Pancreas (tissue), 10 donors: ENCODE results near the gene HERC5. TPM values are rescaled to one million over a fixed set of nuclear protein-coding genes. Genes with fewer than 3 reads are reported as not detected.
"Not testable (repeated sequence)": the region's sequence is repeated elsewhere in the genome, so short reads cannot be mapped to it uniquely, and the experiment has no call there.

Source experiments
- ATAC-seq, 4 donors: fragments of 200-7000 bp; cut with Tn5 transposase; one replicate each; pipeline versions ENCODE4 v1.8.0 to v1.9.1; 2020; ENCODE audit warnings: mild to moderate bottlenecking in 4 of 4, moderate library complexity in 4 of 4
- DNase-seq, 6 donors: peaks; one replicate each; pipeline ENCODE4 v3.0.0-alpha.2; 2020
- FAIRE-seq: peaks from 2 replicates; lab custom pipeline; 2012; peaks lifted over from hg19 to GRCh38; lab: Jason Lieb, UNC
- H3K27ac ChIP-seq, 4 donors: fragments of 200-600 bp; sonication (generic); 1 replicate in 3 of 4; 2 replicates in 1 of 4; pipeline versions ENCODE4 v1.5.0 to v1.8.0; 2020
- H3K27me3 ChIP-seq, 4 donors: fragments of 200-600 bp; one replicate each; pipeline ENCODE4 v1.8.0; 2021
- H3K36me3 ChIP-seq, 3 donors: fragments of 200-600 bp; sonication (generic) in 1 of 3; one replicate each; pipeline versions ENCODE4 v1.5.0 to v1.8.0; 2020 to 2021
- H3K4me1 ChIP-seq, 3 donors: fragments of 200-600 bp; one replicate each; pipeline ENCODE4 v1.8.0; 2021
- H3K4me3 ChIP-seq, 4 donors: fragments of 200-600 bp; sonication (generic) in 2 of 4; one replicate each; pipeline versions ENCODE4 v1.5.0 to v1.8.0; 2020 to 2021
- H3K9me3 ChIP-seq, 4 donors: fragments of 200-600 bp; one replicate each; pipeline ENCODE4 v1.8.0; 2021
- WGBS, 2 donors: extraction: QIAGEN DNeasy Blood & Tissue Kit; methylation state at CpG; one replicate each; pipeline ENCODE4 v1.1.7; 2013; 5-methylcytosine and 5-hydroxymethylcytosine counted together
- intact Hi-C, 3 donors: fragments of 100-400 bp; cut with DNase I; formaldehyde crosslinking; loops; one replicate each; pipeline versions ENCODE4 v1.11.1 to v1.14.2; 2022
- polyA plus RNA-seq, 2 donors: library from polyadenylated mRNA; stranded (reverse); fragments of 200-250 nt; gene quantifications; one replicate each; pipeline ENCODE4 v1.2.3, GENCODE V29; 2013
- total RNA-seq, 6 donors: library from RNA; stranded (reverse); fragmentation: NEBNext Ultra II Directional in 4 of 6; extraction: Animal tissue kit (Norgen Biotek cat#: 25700) in 4 of 6; gene quantifications; one replicate each; pipeline versions ENCODE4 v1.2.1 to v1.2.4, GENCODE V29; 2021 to 2023
- TF ChIP-seq, protein P1 (sequence below), 4 donors: fragments of 200-600 bp; sonication (generic) in 3 of 4; IDR thresholded peaks; one replicate each; pipeline versions ENCODE4 v1.5.0 to v1.8.0; 2021; ENCODE audit warnings: antibody characterized with exemption in 4 of 4
- donor health status: healthy with polysubstance abuse.
- donor health status: DM: no; HTN: no; CAD: no; lungs with moderate emphysema.
- donor health status: DM: no; HTN: no; CAD: no.
- donor health status: control.
- donor health status: control.
- donor health status: Bipolar disorder and iron deficiency.
- donor health status: DM: yes; HTN: yes; CAD: no.
- donor health status: DM: no; HTN: no; CAD: no.
- donor health status: DM: no; HTN: no; CAD: no.
- donor health status: DM: yes; HTN: yes; CAD: no.

HERC5 gene
- total and polyA plus RNA-seq, 8 donors, result 2.2 to 4.9 (median 3.5) TPM

DNA sequence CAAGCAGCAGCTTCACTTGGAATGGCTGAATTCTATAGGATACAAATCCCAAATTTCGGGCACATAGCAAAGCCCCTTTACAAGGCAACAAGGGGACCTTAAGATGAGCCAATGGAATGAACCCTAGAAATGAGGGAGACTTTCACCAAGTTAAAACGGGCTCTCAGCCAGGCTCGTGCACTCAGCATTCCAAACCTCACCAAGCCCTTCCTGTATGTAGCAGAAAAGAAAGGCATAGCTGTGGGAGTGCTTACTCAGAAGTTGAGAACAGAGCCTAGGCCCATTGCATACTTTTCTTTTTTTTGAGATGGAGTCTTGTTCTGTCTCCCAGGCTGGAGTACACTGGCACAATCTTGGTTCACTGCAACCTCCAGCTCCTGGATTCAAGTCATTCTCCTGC lies 10.8 kb upstream of the HERC5 start:
- Histone ChIP-seq H3K4me1 (no peaks in the 10 kb centered on the region), H3K4me3 (no peak overlapping the region), H3K27ac (no peak overlapping the region), H3K9me3 (no peaks in the 10 kb centered on the region), H3K27me3 (no peaks in the 10 kb centered on the region), H3K36me3 (no peaks in the 10 kb centered on the region)
- no peak for ATAC-seq
- TF ChIP-seq, protein P1, sequence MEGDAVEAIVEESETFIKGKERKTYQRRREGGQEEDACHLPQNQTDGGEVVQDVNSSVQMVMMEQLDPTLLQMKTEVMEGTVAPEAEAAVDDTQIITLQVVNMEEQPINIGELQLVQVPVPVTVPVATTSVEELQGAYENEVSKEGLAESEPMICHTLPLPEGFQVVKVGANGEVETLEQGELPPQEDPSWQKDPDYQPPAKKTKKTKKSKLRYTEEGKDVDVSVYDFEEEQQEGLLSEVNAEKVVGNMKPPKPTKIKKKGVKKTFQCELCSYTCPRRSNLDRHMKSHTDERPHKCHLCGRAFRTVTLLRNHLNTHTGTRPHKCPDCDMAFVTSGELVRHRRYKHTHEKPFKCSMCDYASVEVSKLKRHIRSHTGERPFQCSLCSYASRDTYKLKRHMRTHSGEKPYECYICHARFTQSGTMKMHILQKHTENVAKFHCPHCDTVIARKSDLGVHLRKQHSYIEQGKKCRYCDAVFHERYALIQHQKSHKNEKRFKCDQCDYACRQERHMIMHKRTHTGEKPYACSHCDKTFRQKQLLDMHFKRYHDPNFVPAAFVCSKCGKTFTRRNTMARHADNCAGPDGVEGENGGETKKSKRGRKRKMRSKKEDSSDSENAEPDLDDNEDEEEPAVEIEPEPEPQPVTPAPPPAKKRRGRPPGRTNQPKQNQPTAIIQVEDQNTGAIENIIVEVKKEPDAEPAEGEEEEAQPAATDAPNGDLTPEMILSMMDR (IDR thresholded peaks at IDR 0.05), result no peak
- intact Hi-C loops, result no loop called here
- no peak for DNase-seq
- FAIRE-seq, result no peak
- WGBS, 2 donors, result 81 to 82% methylated on average over 3 of the region's 3 CpGs

DNA sequence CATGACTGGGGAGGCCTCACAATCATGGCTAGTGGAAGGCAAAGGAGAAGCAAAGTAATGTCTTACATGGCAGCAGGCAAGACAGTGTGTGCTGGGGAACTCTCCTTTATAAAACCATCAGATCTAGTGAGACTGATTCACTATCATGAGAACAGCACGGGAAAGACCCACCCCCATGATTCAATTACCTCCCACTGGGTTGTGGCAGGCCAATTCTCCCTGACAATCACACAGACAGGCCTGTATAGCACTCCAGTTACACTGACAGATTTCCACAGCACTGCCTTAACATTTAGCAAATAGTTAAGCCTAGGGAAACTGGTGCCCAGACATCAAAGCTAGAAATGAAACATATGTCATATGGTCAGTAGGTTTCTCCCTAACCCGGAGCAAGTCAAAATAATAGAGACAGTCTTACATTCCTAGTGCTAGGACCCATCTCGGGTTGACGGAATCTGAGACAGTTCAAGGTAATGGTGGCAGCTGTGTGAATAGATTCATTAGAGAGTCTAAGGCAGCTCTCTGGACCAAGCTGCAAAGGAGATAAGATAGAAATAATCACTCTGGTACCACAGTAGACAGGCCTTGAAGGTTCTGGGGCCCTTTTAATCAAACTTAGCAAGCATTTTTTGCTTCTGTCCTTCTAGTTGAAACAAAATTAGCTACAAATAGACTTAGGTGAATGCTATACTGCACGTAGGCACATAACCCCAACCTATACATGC lies 9.4 kb upstream of the HERC5 start:
- intact Hi-C loops, result no loop called here
- no peaks in the 10 kb centered on the region for H3K4me1 ChIP-seq
- H3K4me3 ChIP-seq, result no peak overlapping the region
- DNase-seq (no peak), FAIRE-seq (no peak), ATAC-seq (no peak)
- no peak overlapping the region for H3K27ac ChIP-seq
- no peaks in the 10 kb centered on the region for H3K36me3 ChIP-seq
- 69 to 74% methylated on average over 5 of the region's 5 CpGs for WGBS, 2 donors
- TF ChIP-seq, protein P1 (IDR thresholded peaks at IDR 0.05), result no peak
- H3K9me3 ChIP-seq, result no peaks in the 10 kb centered on the region
- H3K27me3 ChIP-seq, result no peaks in the 10 kb centered on the region

DNA sequence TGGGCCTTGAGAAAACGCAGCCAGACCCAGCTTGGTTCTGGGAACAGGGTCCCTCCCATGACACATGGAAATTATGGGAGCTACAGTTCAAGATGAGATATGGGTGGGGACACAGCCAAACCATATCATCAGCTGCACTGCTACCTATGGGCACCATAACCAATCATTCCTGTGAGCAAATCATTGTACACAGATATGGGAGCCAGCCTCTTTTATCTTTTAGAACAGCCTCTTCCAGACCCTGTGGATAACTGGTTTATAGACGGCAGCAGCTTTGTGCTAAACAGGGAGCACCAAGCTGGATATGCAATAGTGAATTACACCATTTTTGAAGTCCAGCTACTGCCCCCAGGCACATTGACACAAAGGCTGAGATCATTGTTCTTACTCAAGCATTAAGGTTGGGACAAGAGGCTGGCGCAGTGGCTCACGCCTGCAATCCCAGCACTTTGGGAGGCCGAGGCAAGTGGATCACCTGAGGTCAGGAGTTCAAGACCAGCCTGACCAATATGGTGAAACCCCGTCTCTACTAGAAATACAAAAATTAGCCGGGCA lies 8.6 kb upstream of the HERC5 start:
- H3K36me3 ChIP-seq, H3K27me3 ChIP-seq, H3K4me1 ChIP-seq, H3K4me3 ChIP-seq, H3K9me3 ChIP-seq, H3K27ac ChIP-seq, FAIRE-seq, DNase-seq, intact Hi-C loops, ATAC-seq: not testable (repeated sequence)
- WGBS, 2 donors, result 94 to 96% methylated on average over 7 of the region's 7 CpGs

DNA sequence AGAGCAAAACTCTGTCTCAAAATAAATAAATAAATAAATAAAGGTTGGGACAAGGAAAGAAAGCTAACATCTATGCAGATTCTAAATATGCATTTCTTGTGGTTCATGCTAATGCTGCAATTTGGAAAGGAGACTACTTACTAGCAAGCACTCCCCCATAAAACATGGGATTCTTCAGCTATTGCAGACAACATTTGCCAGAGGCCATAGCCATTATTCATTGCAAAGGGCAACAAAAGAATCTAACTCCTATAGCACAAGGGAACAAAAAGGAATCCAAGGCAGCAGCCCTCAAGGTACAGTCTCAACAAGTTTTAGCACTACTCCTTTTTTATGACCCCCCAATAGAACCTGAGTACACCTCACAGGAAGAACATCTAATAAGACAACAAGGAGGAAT lies 8.0 kb upstream of the HERC5 start:
- no peak overlapping the region for H3K4me3 ChIP-seq
- H3K36me3 ChIP-seq, result no peaks in the 10 kb centered on the region
- H3K4me1 ChIP-seq, result no peaks in the 10 kb centered on the region
- DNase-seq, result no peak
- no peak for ATAC-seq
- no peaks in the 10 kb centered on the region for H3K27me3 ChIP-seq
- FAIRE-seq, result no peak
- H3K9me3 ChIP-seq, result no peaks in the 10 kb centered on the region
- TF ChIP-seq, protein P1 (IDR thresholded peaks at IDR 0.05), result no peak
- no peak overlapping the region for H3K27ac ChIP-seq
- intact Hi-C loops, result no loop called here

DNA sequence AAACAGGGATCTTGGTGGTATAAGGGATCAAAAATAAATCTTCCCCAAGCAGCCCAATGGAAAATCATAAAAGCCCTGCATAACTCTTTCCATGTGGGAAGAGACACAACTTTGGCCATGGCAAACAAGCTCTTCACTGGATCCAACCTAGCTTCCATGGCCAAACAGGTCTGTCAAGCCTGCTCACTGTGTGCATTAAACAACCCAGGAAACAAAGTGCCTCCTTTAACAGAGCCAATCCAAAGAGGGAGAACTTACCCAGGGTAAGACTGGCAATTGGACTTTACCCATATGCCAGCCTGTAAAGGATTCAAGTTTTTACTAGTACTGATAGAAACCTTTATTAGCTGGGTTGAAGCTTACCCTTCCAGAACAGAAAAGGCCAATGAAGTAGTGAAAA lies 7.6 kb upstream of the HERC5 start:
- FAIRE-seq, result no peak

More for the DNA sequence above, 7.6 kb upstream of the HERC5 start:
- ATAC-seq (no peak), DNase-seq (no peak)
- TF ChIP-seq, protein P1 (IDR thresholded peaks at IDR 0.05), result no peak
- intact Hi-C loops, result no loop called here
- H3K36me3 ChIP-seq, result no peaks in the 10 kb centered on the region
- no peak overlapping the region for H3K4me3 ChIP-seq
- H3K27ac ChIP-seq, result no peak overlapping the region
- no peaks in the 10 kb centered on the region for H3K9me3 ChIP-seq
- no peaks in the 10 kb centered on the region for H3K4me1 ChIP-seq
- no peaks in the 10 kb centered on the region for H3K27me3 ChIP-seq
